GM19455 (cell line): Measurements from ENCODE around the gene TOPORS.

ENCODE experiments used
- ATAC-seq: cut with Tn5 transposase; IDR thresholded peaks from one replicate; pipeline ENCODE4 v1.9.1; 2021; ENCODE audit not compliant: unreplicated experiment

TOPORS gene

DNA sequence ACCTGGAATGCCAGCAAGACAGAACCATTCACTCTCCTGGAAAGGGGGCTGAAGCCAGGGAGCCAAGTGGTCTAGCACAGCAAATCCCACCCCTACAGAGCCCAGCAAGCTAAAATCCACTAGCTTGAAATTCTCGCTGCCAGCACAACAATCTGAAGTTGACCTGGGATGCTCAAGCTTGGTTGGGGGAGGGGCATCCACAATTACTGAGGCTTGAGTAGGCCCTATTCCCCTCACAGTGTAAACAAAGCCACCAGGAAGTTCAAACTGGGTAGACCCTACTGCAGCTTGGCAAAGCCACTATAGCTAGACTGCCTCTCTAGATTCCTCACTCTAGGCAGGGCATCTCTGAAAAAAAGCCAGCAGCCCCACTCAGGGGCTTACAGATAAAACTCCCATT is 43.7 kb downstream of the TOPORS start:
- ATAC-seq = no peak

DNA sequence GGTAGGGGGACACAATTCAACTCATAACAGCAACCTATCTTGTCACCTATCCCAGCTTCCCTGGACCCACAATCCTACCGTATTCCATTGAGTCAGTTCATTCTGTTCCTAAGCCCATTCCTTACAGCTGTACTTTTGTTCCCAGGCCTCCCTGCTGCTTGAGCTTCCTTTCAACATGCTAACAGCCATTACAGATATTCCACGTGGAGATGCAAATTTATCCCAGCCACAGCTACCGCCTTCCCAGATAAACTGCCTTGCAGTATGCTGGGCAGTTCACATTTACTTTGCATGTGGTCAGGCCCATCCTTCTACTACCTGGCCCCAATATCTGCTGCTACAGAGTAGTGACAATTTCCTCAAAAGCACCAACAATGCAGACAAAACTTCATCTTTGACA is 49.4 kb downstream of the TOPORS start:
- ATAC-seq = no peak

DNA sequence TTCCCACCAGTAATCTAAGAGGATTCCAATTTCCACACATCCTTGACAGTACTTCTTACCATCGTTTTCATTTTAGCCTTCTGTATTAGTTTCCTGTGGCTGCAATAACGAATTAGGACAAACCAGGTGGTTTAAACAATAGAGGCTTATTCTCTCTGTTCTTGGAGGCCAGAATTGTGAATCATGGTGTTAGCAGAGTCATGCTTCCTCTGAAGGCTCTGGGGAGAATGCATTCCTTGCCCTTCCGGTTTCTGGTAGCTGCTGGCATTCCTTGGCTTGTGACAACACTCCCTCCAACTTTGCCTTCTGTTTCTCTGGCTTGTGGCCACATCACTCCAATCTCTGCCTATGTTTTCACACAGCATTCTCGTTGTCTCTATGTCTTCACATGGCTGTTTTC is 49.9 kb downstream of the TOPORS start:
- ATAC-seq = no peak

DNA sequence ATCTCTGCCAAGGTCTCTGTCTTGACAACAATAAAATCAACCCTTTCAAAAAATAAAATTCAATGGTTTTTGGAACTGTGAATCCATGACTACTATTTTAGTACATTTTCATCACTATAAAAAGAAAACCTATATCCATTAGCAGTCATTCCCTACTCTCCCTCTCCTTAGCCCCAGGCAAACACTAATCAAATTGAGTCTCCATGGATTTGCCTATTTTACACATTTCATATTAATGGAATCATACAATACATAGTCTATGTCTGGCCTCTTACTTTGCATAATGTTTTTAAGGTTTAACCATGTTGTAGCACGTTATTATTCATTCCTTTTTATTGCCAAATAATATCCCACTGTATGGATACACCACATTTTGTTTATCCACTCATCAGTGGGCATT is 50.5 kb downstream of the TOPORS start:
- no peak for ATAC-seq

DNA sequence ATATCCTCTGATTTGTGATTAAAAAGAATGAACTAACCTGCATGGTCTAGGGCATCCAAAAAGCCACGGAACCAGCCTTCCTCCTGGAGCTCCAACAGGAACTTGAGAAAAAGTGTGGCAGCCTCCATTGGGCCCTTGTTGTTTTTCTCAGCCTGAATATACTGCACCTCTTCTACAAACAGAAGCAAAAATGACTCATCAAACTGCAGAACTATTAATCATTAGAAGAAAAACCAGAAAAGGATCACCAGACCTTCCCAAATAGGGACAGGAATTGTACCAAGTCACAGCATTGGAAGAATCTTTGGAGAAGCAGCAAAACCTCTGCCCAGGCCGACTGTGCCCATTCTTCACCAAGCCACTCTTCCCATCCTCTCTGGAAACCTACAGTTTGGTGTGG is 51.6 kb downstream of the TOPORS start:
- no peak for ATAC-seq

DNA sequence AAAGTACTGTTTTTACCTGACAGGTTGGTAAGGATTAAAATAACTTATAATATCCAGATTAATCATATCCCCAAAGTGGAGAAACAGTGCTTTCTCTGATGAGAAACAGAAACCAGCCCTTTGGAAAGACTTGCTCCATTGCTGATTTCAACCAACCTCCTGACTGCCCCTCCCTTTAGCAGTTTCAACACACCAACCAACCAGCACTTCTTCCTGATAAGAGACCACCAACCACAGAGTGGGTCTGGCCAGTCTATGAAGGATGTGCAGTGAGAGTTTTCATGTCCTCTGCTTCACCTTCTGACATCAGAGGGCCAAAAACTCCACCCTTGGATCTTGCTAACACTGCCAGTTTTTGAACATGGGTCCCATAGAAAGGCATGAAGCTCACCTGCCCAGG is 54.5 kb downstream of the TOPORS start:
- no peak for ATAC-seq

DNA sequence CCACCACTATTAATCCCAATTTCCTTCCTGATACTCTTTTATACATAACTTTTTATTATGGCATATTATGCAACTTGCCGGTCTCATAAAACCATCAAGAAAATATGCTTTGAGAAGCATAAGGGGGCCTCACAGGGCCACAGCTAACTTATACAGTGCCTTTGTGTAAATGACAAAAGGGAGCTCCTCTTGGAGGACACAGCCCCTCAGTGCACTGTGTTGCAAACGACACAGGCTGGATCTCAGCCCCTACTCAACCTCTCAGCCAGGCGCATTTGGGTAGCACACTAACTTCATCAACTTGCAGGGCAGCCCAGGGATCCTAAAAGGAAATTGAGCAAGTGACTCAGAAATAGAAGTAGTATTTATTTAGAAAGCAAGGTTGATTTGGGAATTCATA is 61.8 kb downstream of the TOPORS start:
- no peak for ATAC-seq
